Neural crest cell (in vitro differentiated cells): ENCODE measurements around the gene TTC7B. TPM values are rescaled to one million over a fixed set of nuclear protein-coding genes. Genes with fewer than 3 reads are reported as not detected.
A peak's percentile ranks its signal among the peaks of the same experiment; 100 is the strongest.

Source experiments
- DNase-seq: peaks from one replicate; pipeline ENCODE4 v3.0.0; 2021; ENCODE audit warnings: low read depth, mixed read lengths, low spot score
- H3K27ac Mint-ChIP-seq: one replicate; pipeline ENCODE4 v1.8.0; 2021; ENCODE audit warnings: mild to moderate bottlenecking, mixed read lengths; ENCODE audit not compliant: unreplicated experiment
- H3K27me3 Mint-ChIP-seq: 2 replicates; pipeline ENCODE4 v1.8.0; 2021; ENCODE audit warnings: low read depth, mild to moderate bottlenecking, mixed read lengths
- H3K36me3 Mint-ChIP-seq: 2 replicates; pipeline ENCODE4 v1.8.0; 2021; ENCODE audit warnings: low read depth, mild to moderate bottlenecking, mixed read lengths
- H3K4me1 Mint-ChIP-seq: 2 replicates; pipeline ENCODE4 v1.8.0; 2021; ENCODE audit warnings: mixed read lengths
- H3K4me3 Mint-ChIP-seq: one replicate; pipeline ENCODE4 v1.8.0; 2021; ENCODE audit warnings: mild to moderate bottlenecking, mixed read lengths
- H3K9me3 Mint-ChIP-seq: 2 replicates; pipeline ENCODE4 v1.8.0; 2021; ENCODE audit warnings: mixed read lengths
- CTCF ChIP-seq: fragments of 200-600 bp; sonication (generic); conservative IDR thresholded peaks from 2 replicates; pipeline ENCODE4 v1.5.0; 2021; ENCODE audit warnings: antibody characterized with exemption, mild to moderate bottlenecking
- total RNA-seq: library from RNA; stranded (reverse); gene quantifications from 2 replicates; pipeline ENCODE4 v1.2.1, GENCODE V29; 2021

Gene TTC7B
- total RNA-seq, 1 donor from 2014 or later, result 56.4 TPM

GRCh38 chr14:90807060-90807459 is 9.2 kb downstream of the TTC7B start:
- no peak for DNase-seq
- Mint-ChIP-seq H3K27ac (no peak overlapping the region), H3K27me3 (no peaks in the 10 kb centered on the region), H3K36me3 (peaks cover 2% of the 10 kb centered on the region), H3K9me3 (no peaks in the 10 kb centered on the region), H3K4me1 (peaks cover 29% of the 10 kb centered on the region), H3K4me3 (no peak overlapping the region)
- TF ChIP-seq CTCF, result no peak

GRCh38 chr14:90805662-90806540 is 10.3 kb downstream of the TTC7B start:
- Mint-ChIP-seq H3K27ac (peak overlapping the region; percentile 40), H3K9me3 (no peaks in the 10 kb centered on the region), H3K27me3 (no peaks in the 10 kb centered on the region), H3K4me1 (peaks cover 30% of the 10 kb centered on the region), H3K36me3 (peaks cover 2% of the 10 kb centered on the region), H3K4me3 (no peak overlapping the region)
- TF ChIP-seq CTCF, result no peak
- no peak for DNase-seq

GRCh38 chr14:90805084-90805391 is 11.2 kb downstream of the TTC7B start:
- Mint-ChIP-seq H3K4me3 (no peak overlapping the region), H3K36me3 (peaks cover 2% of the 10 kb centered on the region), H3K27me3 (no peaks in the 10 kb centered on the region), H3K4me1 (peaks cover 26% of the 10 kb centered on the region), H3K9me3 (no peaks in the 10 kb centered on the region), H3K27ac (no peak overlapping the region)
- no peak for TF ChIP-seq CTCF
- DNase-seq, result no peak

- no peaks in the 10 kb centered on the region for H3K9me3 Mint-ChIP-seq
- no peak for DNase-seq
- H3K4me1 Mint-ChIP-seq, result peaks cover 27% of the 10 kb centered on the region
- no peaks in the 10 kb centered on the region for H3K27me3 Mint-ChIP-seq
- H3K4me3 Mint-ChIP-seq, result no peak overlapping the region
- TF ChIP-seq CTCF, result no peak
- no peak overlapping the region for H3K27ac Mint-ChIP-seq
- H3K36me3 Mint-ChIP-seq, result peaks cover 2% of the 10 kb centered on the region
Observed at GRCh38 chr14:90804292-90805083, 11.7 kb downstream of the TTC7B start.

- Mint-ChIP-seq H3K9me3 (no peaks in the 10 kb centered on the region), H3K4me3 (no peak overlapping the region), H3K27ac (no peak overlapping the region), H3K4me1 (peaks cover 33% of the 10 kb centered on the region), H3K27me3 (no peaks in the 10 kb centered on the region), H3K36me3 (peaks cover 2% of the 10 kb centered on the region)
- no peak for TF ChIP-seq CTCF
- DNase-seq, result no peak
Observed at GRCh38 chr14:90803249-90803648, 13.0 kb downstream of the TTC7B start.
